Neural cell (in vitro differentiated cells): ENCODE results near the gene KXD1. TPM values are rescaled to one million over a fixed set of nuclear protein-coding genes. Genes with fewer than 3 reads are reported as not detected.

Source experiments
- H2AFZ ChIP-seq: fragments of 200-600, 300-800 bp; sonication (generic), shearing (Covaris generic); 2 replicates; pipeline ENCODE4 v1.6.0; 2014; ENCODE audit warnings: low read depth, mild to moderate bottlenecking, antibody characterized with exemption, low read length, moderate library complexity
- H3F3A ChIP-seq: fragments of 200-600 bp; shearing (Covaris generic); 2 replicates; pipeline ENCODE4 v1.6.1; 2016; ENCODE audit warnings: mild to moderate bottlenecking, moderate library complexity, mixed read lengths, antibody characterized with exemption, low read length; ENCODE audit not compliant: insufficient read depth, poor library complexity, severe bottlenecking
- H3K27ac ChIP-seq: fragments of 200-600, 300-800 bp; sonication (generic), shearing (Covaris generic); 2 replicates; pipeline ENCODE4 v1.5.1; 2014; ENCODE audit warnings: mild to moderate bottlenecking, low read length, moderate library complexity
- H3K27me3 ChIP-seq: fragments of 300-800, 200-600 bp; sonication (generic), shearing (Covaris generic); 2 replicates; pipeline ENCODE4 v1.6.0; 2014; ENCODE audit warnings: mild to moderate bottlenecking, low read depth, low read length, moderate library complexity; ENCODE audit not compliant: insufficient read depth
- H3K36me3 ChIP-seq: fragments of 300-800, 200-600 bp; sonication (generic), shearing (Covaris generic); 2 replicates; pipeline ENCODE4 v1.5.1; 2014; ENCODE audit warnings: mild to moderate bottlenecking, antibody characterized with exemption, low read length, moderate library complexity; ENCODE audit not compliant: insufficient read depth
- H3K4me2 ChIP-seq: fragments of 300-800, 200-600 bp; sonication (generic), shearing (Covaris generic); 2 replicates; pipeline ENCODE4 v1.6.0; 2014; ENCODE audit warnings: mild to moderate bottlenecking, low read length
- H3K4me3 ChIP-seq: fragments of 300-800, 200-600 bp; sonication (generic), shearing (Covaris generic); 2 replicates; pipeline ENCODE4 v1.5.1; 2014; ENCODE audit warnings: mild to moderate bottlenecking, low read length, moderate library complexity
- H3K79me2 ChIP-seq: fragments of 200-600 bp; shearing (Covaris generic); replicated peaks from 2 replicates; pipeline ENCODE4 v1.6.0; 2014; ENCODE audit warnings: mild to moderate bottlenecking, low read length, moderate library complexity; ENCODE audit not compliant: insufficient read depth
- H3K9ac ChIP-seq: fragments of 300-800, 200-600 bp; sonication (generic), shearing (Covaris generic); 2 replicates; pipeline ENCODE4 v1.6.1; 2016; ENCODE audit warnings: mild to moderate bottlenecking, low read length, mixed read lengths
- H3K9me2 ChIP-seq: fragments of 200-600 bp; shearing (Covaris generic); 2 replicates; pipeline ENCODE4 v1.6.1; 2016; ENCODE audit warnings: mild to moderate bottlenecking, low read length, mixed read lengths; ENCODE audit not compliant: insufficient read depth
- H3K9me3 ChIP-seq: fragments of 200-600, 300-800 bp; sonication (generic), shearing (Covaris generic); 2 replicates; pipeline ENCODE4 v1.6.1; 2016; ENCODE audit warnings: mild to moderate bottlenecking, mixed run types, low read length, moderate library complexity, mixed read lengths
- H4K20me1 ChIP-seq: fragments of 200-600 bp; shearing (Covaris generic); 2 replicates; pipeline ENCODE4 v1.6.1; 2016; ENCODE audit warnings: mild to moderate bottlenecking, mixed run types; ENCODE audit not compliant: insufficient read depth
- EP300 ChIP-seq: fragments of 450-650 bp; conservative IDR thresholded peaks from 2 replicates; pipeline ENCODE4 v1.6.1; 2014; ENCODE audit warnings: antibody characterized with exemption, mild to moderate bottlenecking, moderate library complexity; ENCODE audit not compliant: poor library complexity, severe bottlenecking
- EZH2 ChIP-seq: fragments of 200-600, 300-800 bp; shearing (Covaris generic), sonication (generic); IDR thresholded peaks from 2 replicates; pipeline ENCODE4 v1.6.1; 2014; ENCODE audit warnings: antibody characterized with exemption, low read length, borderline replicate concordance, mild to moderate bottlenecking; ENCODE audit not compliant: insufficient read depth, poor library complexity, severe bottlenecking
- MXI1 ChIP-seq: fragments of 450-650 bp; conservative IDR thresholded peaks from 2 replicates; pipeline ENCODE4 v1.6.1; 2014; ENCODE audit warnings: antibody characterized with exemption, mild to moderate bottlenecking; ENCODE audit not compliant: poor library complexity, severe bottlenecking
- POLR2AphosphoS5 ChIP-seq: IDR thresholded peaks from 2 replicates; pipeline ENCODE4 v1.6.1; 2012
- RAD21 ChIP-seq: fragments of 450-650 bp; conservative IDR thresholded peaks from 2 replicates; pipeline ENCODE4 v1.6.1; 2014; ENCODE audit warnings: antibody characterized with exemption, mild to moderate bottlenecking, moderate library complexity
- SMC3 ChIP-seq: fragments of 450-650 bp; conservative IDR thresholded peaks from 2 replicates; pipeline ENCODE4 v1.6.1; 2014; ENCODE audit warnings: antibody characterized with exemption, mild to moderate bottlenecking, moderate library complexity; ENCODE audit not compliant: poor library complexity
- TAF1 ChIP-seq: IDR thresholded peaks from 2 replicates; pipeline ENCODE4 v1.6.1; 2012; ENCODE audit warnings: low read depth
- polyA plus RNA-seq: library from polyadenylated mRNA; depleted of rRNA; stranded (reverse); fragments of >200 nt; gene quantifications from 2 replicates; pipeline ENCODE4 v1.2.3, GENCODE V29; 2014
- TF ChIP-seq, protein P1 (sequence below): IDR thresholded peaks from 2 replicates; pipeline ENCODE4 v1.6.1; 2012; ENCODE audit warnings: borderline replicate concordance
- TF ChIP-seq, protein P2 (sequence below): fragments of 450-650 bp; IDR thresholded peaks from 2 replicates; pipeline ENCODE4 v1.5.1; 2014; ENCODE audit warnings: antibody characterized with exemption, mild to moderate bottlenecking, moderate library complexity; ENCODE audit not compliant: poor library complexity, severe bottlenecking

Gene KXD1
- polyA plus RNA-seq, 1 donor from 2014 or later = 55.8 TPM

DNA sequence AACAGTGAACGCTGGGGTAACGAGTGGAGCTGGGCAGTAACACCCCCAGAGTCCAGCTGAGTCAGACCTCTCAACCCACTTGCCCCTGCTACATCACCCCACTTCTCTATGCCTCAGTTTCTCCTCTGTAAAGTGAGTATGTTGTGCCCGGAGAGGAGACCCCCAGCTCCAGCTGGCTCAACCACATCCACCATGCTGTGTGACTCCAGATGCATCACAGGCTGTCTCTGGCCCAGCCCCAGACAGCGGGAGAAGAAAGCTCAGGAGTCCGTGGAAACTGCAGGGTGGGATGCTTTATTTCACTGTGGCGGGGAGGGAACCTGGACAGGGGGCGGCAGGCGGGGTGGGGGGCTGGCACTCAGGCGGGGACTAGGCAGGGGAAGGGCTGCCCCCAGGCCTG lies 26.2 kb upstream of the KXD1 start:
- H3K9me2 ChIP-seq = no peaks in the 10 kb centered on the region
- H3K4me2 ChIP-seq = no peak overlapping the region
- H3K9me3 ChIP-seq = no peaks in the 10 kb centered on the region
- H3F3A ChIP-seq = no peaks in the 10 kb centered on the region
- no peak overlapping the region for H2AFZ ChIP-seq
- no peaks in the 10 kb centered on the region for H3K79me2 ChIP-seq
- H3K27ac ChIP-seq = no peak overlapping the region
- H3K4me3 ChIP-seq = no peak overlapping the region
- no peaks in the 10 kb centered on the region for H3K27me3 ChIP-seq
- H3K9ac ChIP-seq = no peak overlapping the region
- TF ChIP-seq, protein P1, sequence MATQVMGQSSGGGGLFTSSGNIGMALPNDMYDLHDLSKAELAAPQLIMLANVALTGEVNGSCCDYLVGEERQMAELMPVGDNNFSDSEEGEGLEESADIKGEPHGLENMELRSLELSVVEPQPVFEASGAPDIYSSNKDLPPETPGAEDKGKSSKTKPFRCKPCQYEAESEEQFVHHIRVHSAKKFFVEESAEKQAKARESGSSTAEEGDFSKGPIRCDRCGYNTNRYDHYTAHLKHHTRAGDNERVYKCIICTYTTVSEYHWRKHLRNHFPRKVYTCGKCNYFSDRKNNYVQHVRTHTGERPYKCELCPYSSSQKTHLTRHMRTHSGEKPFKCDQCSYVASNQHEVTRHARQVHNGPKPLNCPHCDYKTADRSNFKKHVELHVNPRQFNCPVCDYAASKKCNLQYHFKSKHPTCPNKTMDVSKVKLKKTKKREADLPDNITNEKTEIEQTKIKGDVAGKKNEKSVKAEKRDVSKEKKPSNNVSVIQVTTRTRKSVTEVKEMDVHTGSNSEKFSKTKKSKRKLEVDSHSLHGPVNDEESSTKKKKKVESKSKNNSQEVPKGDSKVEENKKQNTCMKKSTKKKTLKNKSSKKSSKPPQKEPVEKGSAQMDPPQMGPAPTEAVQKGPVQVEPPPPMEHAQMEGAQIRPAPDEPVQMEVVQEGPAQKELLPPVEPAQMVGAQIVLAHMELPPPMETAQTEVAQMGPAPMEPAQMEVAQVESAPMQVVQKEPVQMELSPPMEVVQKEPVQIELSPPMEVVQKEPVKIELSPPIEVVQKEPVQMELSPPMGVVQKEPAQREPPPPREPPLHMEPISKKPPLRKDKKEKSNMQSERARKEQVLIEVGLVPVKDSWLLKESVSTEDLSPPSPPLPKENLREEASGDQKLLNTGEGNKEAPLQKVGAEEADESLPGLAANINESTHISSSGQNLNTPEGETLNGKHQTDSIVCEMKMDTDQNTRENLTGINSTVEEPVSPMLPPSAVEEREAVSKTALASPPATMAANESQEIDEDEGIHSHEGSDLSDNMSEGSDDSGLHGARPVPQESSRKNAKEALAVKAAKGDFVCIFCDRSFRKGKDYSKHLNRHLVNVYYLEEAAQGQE = no peak
- no peak for TF ChIP-seq EP300
- TF ChIP-seq TAF1 = no peak
- no peak for TF ChIP-seq SMC3
- no peaks in the 10 kb centered on the region for H4K20me1 ChIP-seq
- no peaks in the 10 kb centered on the region for H3K36me3 ChIP-seq

DNA sequence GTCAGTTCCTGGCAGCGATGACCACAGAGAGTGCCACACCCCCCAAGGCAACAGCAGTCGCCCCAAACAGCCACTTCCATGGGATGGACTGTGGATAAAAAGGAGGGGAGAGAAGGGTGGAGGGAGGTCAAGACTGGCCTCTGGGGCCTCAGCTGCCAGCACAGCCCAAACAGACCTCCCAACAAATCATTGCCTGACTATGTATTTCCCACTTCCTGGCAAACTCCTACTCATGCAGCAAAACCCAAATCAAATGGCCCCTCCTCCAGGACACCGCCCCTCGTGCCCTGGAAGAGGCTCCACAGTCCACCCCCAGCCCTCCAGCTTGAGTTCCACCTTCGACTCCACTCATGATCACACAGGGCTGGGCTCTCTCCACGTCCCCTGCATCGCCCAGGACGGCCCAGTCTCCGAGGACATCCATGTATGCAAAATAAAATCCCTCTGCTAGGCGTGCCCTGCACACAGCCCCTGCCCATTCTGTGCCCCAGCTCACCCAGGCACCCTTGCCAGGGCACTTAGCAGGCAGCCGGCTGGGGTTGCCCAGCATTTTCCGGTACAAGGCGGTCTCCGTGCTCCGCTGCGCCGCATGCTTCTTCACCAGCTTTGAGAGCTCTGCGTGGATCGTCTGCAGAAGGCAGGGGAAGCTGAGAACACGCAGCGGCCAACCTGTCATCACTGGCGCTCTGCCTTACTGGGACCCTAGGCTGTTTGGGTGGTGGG lies 25.3 kb upstream of the KXD1 start:
- no peaks in the 10 kb centered on the region for H3K9me3 ChIP-seq
- H3K4me2 ChIP-seq = no peak overlapping the region
- H3K4me3 ChIP-seq = no peak overlapping the region
- H3K9me2 ChIP-seq = no peaks in the 10 kb centered on the region
- H4K20me1 ChIP-seq = no peaks in the 10 kb centered on the region
- H3K79me2 ChIP-seq = no peaks in the 10 kb centered on the region
- no peak overlapping the region for H3K27ac ChIP-seq
- no peak for TF ChIP-seq TAF1
- TF ChIP-seq, protein P1 = no peak
- no peak for TF ChIP-seq EZH2
- TF ChIP-seq, protein P2, sequence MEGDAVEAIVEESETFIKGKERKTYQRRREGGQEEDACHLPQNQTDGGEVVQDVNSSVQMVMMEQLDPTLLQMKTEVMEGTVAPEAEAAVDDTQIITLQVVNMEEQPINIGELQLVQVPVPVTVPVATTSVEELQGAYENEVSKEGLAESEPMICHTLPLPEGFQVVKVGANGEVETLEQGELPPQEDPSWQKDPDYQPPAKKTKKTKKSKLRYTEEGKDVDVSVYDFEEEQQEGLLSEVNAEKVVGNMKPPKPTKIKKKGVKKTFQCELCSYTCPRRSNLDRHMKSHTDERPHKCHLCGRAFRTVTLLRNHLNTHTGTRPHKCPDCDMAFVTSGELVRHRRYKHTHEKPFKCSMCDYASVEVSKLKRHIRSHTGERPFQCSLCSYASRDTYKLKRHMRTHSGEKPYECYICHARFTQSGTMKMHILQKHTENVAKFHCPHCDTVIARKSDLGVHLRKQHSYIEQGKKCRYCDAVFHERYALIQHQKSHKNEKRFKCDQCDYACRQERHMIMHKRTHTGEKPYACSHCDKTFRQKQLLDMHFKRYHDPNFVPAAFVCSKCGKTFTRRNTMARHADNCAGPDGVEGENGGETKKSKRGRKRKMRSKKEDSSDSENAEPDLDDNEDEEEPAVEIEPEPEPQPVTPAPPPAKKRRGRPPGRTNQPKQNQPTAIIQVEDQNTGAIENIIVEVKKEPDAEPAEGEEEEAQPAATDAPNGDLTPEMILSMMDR = no peak
- no peak for TF ChIP-seq POLR2AphosphoS5
- TF ChIP-seq SMC3 = no peak
- no peak for TF ChIP-seq MXI1
- no peak for TF ChIP-seq RAD21
- TF ChIP-seq EP300 = no peak
- H3K27me3 ChIP-seq = no peaks in the 10 kb centered on the region
- H3F3A ChIP-seq = no peaks in the 10 kb centered on the region
- H2AFZ ChIP-seq = no peak overlapping the region
- H3K36me3 ChIP-seq = no peaks in the 10 kb centered on the region
- no peak overlapping the region for H3K9ac ChIP-seq
